PC-3 (cell line): ENCODE results near the gene NEK11. TPM values are rescaled to one million over a fixed set of nuclear protein-coding genes. Genes with fewer than 3 reads are reported as not detected.

Experiments
- ATAC-seq: fragments of 200-7000 bp; cut with Tn5 transposase; 2 replicates; pipeline ENCODE4 v1.9.1; 2020; ENCODE audit warnings: mild to moderate bottlenecking, moderate library complexity
- BruUV-seq: library from RNA; stranded (reverse); fragments of 400-500 nt; replicated peaks from 2 replicates; lab custom pipeline; 2021; lab: Mats Ljungman, UMichigan
- CTCF ChIA-PET: fragments of 300-600 bp; sonication (Branson Sonifier 250); formaldehyde crosslinking; loops from one replicate; lab custom pipeline; 2022; ENCODE audit warnings: antibody characterized with exemption; lab: Charles Lee
- POLR2A ChIA-PET: fragments of 300-600 bp; sonication (Branson Sonifier 250); formaldehyde crosslinking; loops from one replicate; lab custom pipeline; 2022; ENCODE audit warnings: antibody characterized with exemption; ENCODE audit not compliant: unreplicated experiment; lab: Charles Lee
- DNase-seq: peaks from one replicate; pipeline ENCODE4 v3.0.0-alpha.2; 2015
- H2AFZ ChIP-seq: fragments of 300-600 bp; sonication (generic); 2 replicates; pipeline ENCODE4 v1.6.0; 2016; ENCODE audit warnings: antibody characterized with exemption, low read length
- H3F3A ChIP-seq: fragments of 300-600 bp; sonication (generic); one replicate; pipeline ENCODE4 v1.6.0; 2017; ENCODE audit warnings: antibody characterized with exemption, low read length, control low read depth, mild to moderate bottlenecking; ENCODE audit not compliant: unreplicated experiment
- H3K27ac ChIP-seq: fragments of 300-600 bp; sonication (generic); 2 replicates; pipeline ENCODE4 v1.5.1; 2016; ENCODE audit warnings: mild to moderate bottlenecking, low read length
- H3K27me3 ChIP-seq: fragments of 300-600 bp; sonication (generic); 2 replicates; pipeline ENCODE4 v1.6.1; 2016; ENCODE audit warnings: low read length, mixed read lengths
- H3K36me3 ChIP-seq: fragments of 300-600 bp; sonication (generic); 2 replicates; pipeline ENCODE4 v1.6.1; 2016; ENCODE audit warnings: low read depth, mixed run types, low read length, mixed read lengths
- H3K4me1 ChIP-seq: fragments of 300-600 bp; sonication (generic); 2 replicates; pipeline ENCODE4 v1.5.1; 2016; ENCODE audit warnings: low read length; ENCODE audit not compliant: insufficient read depth
- H3K4me2 ChIP-seq: fragments of 300-600 bp; sonication (generic); 2 replicates; pipeline ENCODE4 v1.6.0; 2016; ENCODE audit warnings: low read length
- H3K4me3 ChIP-seq: fragments of 300-600 bp; sonication (generic); 2 replicates; pipeline ENCODE4 v1.5.1; 2016; ENCODE audit warnings: mild to moderate bottlenecking, low read length, mixed read lengths
- H3K79me2 ChIP-seq: fragments of 300-600 bp; sonication (generic); 2 replicates; pipeline ENCODE4 v1.6.1; 2017; ENCODE audit warnings: low read length, mixed read lengths
- H3K9ac ChIP-seq: fragments of 300-600 bp; sonication (generic); 2 replicates; pipeline ENCODE4 v1.6.0; 2016; ENCODE audit warnings: mild to moderate bottlenecking, low read length
- H3K9me2 ChIP-seq: fragments of 300-600 bp; sonication (generic); replicated peaks from 2 replicates; pipeline ENCODE4 v1.6.1; 2016; ENCODE audit warnings: mixed run types, low read length, mixed read lengths
- H3K9me3 ChIP-seq: fragments of 300-600 bp; sonication (generic); 2 replicates; pipeline ENCODE4 v1.6.1; 2016; ENCODE audit warnings: low read length, mixed read lengths
- H4K20me1 ChIP-seq: fragments of 300-600 bp; sonication (generic); 2 replicates; pipeline ENCODE4 v1.6.1; 2016; ENCODE audit warnings: low read length, mixed read lengths
- CTCF ChIP-seq: fragments of 300-600 bp; sonication (generic); conservative IDR thresholded peaks from 2 replicates; pipeline ENCODE4 v1.5.1; 2017; ENCODE audit warnings: antibody characterized with exemption, low read depth, mild to moderate bottlenecking, low read length
- EZH2 ChIP-seq: fragments of 300-600 bp; sonication (generic); IDR thresholded peaks from one replicate; pipeline ENCODE4 v1.6.1; 2017; ENCODE audit warnings: antibody characterized with exemption, mild to moderate bottlenecking, low read length; ENCODE audit not compliant: unreplicated experiment
- EZH2phosphoT487 ChIP-seq: fragments of 300-600 bp; sonication (generic); IDR thresholded peaks from 2 replicates; pipeline ENCODE4 v1.6.1; 2018; ENCODE audit warnings: mild to moderate bottlenecking, antibody characterized with exemption, low read length, borderline replicate concordance
- intact Hi-C: fragments of 100-400 bp; cut with micrococcal nuclease; formaldehyde crosslinking; loops from 2 replicates; pipeline ENCODE4 v1.9.0; 2023
- total RNA-seq: library from RNA; depleted of rRNA; stranded (reverse); fragments of >200 nt; gene quantifications from 2 replicates; pipeline ENCODE4 v1.2.3, GENCODE V29; 2014

NEK11 gene
- total RNA-seq, 1 experiment from 2014 or later: 3.1 TPM

GRCh38 chr3:131053043-131053859 lies 26.6 kb downstream of the NEK11 start:
- DNase-seq: peak; percentile 28
- TF ChIP-seq EZH2phosphoT487: no peak
- no peak for TF ChIP-seq EZH2
- peak; percentile 56 for TF ChIP-seq CTCF
- CTCF ChIA-PET: no interaction called here

GRCh38 chr3:131067983-131068382 lies 41.3 kb downstream of the NEK11 start:
- ChIA-PET CTCF (no interaction called here), POLR2A (no interaction called here)
- Histone ChIP-seq H3K79me2 (no peaks in the 10 kb centered on the region), H3K9me2 (no peaks in the 10 kb centered on the region), H3K9ac (no peak overlapping the region), H3K4me1 (no peaks in the 10 kb centered on the region), H3K27me3 (no peaks in the 10 kb centered on the region), H2AFZ (no peak overlapping the region), H3K9me3 (no peaks in the 10 kb centered on the region), H4K20me1 (no peaks in the 10 kb centered on the region), H3F3A (no peaks in the 10 kb centered on the region), H3K27ac (no peak overlapping the region), H3K36me3 (no peaks in the 10 kb centered on the region), H3K4me3 (no peak overlapping the region), H3K4me2 (no peak overlapping the region)
- DNase-seq (no peak), ATAC-seq (no peak)
- no TSS peak for BruUV-seq
- intact Hi-C loops: no loop called here
- TF ChIP-seq EZH2phosphoT487 (no peak), CTCF (no peak), EZH2 (no peak)

More at GRCh38 chr3:131053043-131053859, 26.6 kb downstream of the NEK11 start:
- Histone ChIP-seq H3F3A (no peaks in the 10 kb centered on the region), H3K9me2 (no peaks in the 10 kb centered on the region), H3K79me2 (no peaks in the 10 kb centered on the region), H4K20me1 (no peaks in the 10 kb centered on the region), H3K36me3 (no peaks in the 10 kb centered on the region), H3K27ac (no peak overlapping the region), H3K4me2 (no peak overlapping the region), H3K27me3 (no peaks in the 10 kb centered on the region), H3K9me3 (no peaks in the 10 kb centered on the region), H2AFZ (no peak overlapping the region), H3K4me1 (no peaks in the 10 kb centered on the region), H3K4me3 (no peak overlapping the region), H3K9ac (no peak overlapping the region)
- ATAC-seq: 0 out of 2 replicates have a peak, but pooled peaks have one; percentile 27
- BruUV-seq: no TSS peak
- POLR2A ChIA-PET: no interaction called here
- intact Hi-C loops: loop anchor here (1.0 to 10.0 kb wide), 4 partner anchors 54 to 742 kb away; partner anchors contain the start of gene NUDT16

GRCh38 chr3:131072099-131072559 lies 45.5 kb downstream of the NEK11 start:
- no peak for DNase-seq
- no peak overlapping the region for H2AFZ ChIP-seq

More at GRCh38 chr3:131072099-131072559, 45.5 kb downstream of the NEK11 start:
- ChIA-PET POLR2A (no interaction called here), CTCF (no interaction called here)
- H3K4me1 ChIP-seq: no peaks in the 10 kb centered on the region
- no peak overlapping the region for H3K4me2 ChIP-seq
- H3K79me2 ChIP-seq: no peaks in the 10 kb centered on the region
- no TSS peak for BruUV-seq
- ATAC-seq: no peak
- no peaks in the 10 kb centered on the region for H3K27me3 ChIP-seq
- no peaks in the 10 kb centered on the region for H3K9me2 ChIP-seq
- H4K20me1 ChIP-seq: no peaks in the 10 kb centered on the region
- H3K9ac ChIP-seq: no peak overlapping the region
- no peaks in the 10 kb centered on the region for H3K36me3 ChIP-seq
- H3K27ac ChIP-seq: no peak overlapping the region
- TF ChIP-seq EZH2 (no peak), EZH2phosphoT487 (no peak), CTCF (no peak)
- no peaks in the 10 kb centered on the region for H3F3A ChIP-seq
- intact Hi-C loops: no loop called here
- no peaks in the 10 kb centered on the region for H3K9me3 ChIP-seq
- no peak overlapping the region for H3K4me3 ChIP-seq
